HCT116 (cell line): Measurements from ENCODE around the gene KCNJ10. TPM values are rescaled to one million over a fixed set of nuclear protein-coding genes. Genes with fewer than 3 reads are reported as not detected.

ENCODE experiments used
- ATAC-seq: fragments of 200-7000 bp; cut with Tn5 transposase; 2 replicates; pipeline ENCODE4 v1.9.1; 2020; ENCODE audit warnings: mild to moderate bottlenecking, moderate library complexity
- BruUV-seq: library from RNA; stranded (reverse); fragments of 400-500 nt; replicated peaks from 2 replicates; lab custom pipeline; 2021; lab: Mats Ljungman, UMichigan
- CTCF ChIA-PET: fragments of 300-600 bp; sonication (Branson Sonifier 250); formaldehyde crosslinking; loops from one replicate; lab custom pipeline; 2021; ENCODE audit warnings: antibody characterized with exemption; lab: Charles Lee
- POLR2A ChIA-PET: fragments of 300-600, 350-600 bp; sonication (Branson Sonifier 250); formaldehyde crosslinking; loops from one replicate; lab custom pipeline; 2021; ENCODE audit warnings: antibody characterized with exemption; lab: Charles Lee
- RAD21 ChIA-PET, 2 experiments: fragments of 300-600 bp; sonication (Branson Sonifier 250); formaldehyde crosslinking; loops; one replicate each; lab custom pipeline; 2023; ENCODE audit warnings: low total read pairs in 2 of 2; ENCODE audit not compliant: uncharacterized antibody in 2 of 2, unreplicated experiment in 2 of 2, low non-redundant PET in 1 of 2; lab: Charles Lee
- DNase-seq: peaks from one replicate; pipeline ENCODE4 v3.0.0-alpha.2; 2010; ENCODE audit warnings: low read depth, low spot score
- H2AFZ ChIP-seq: fragments of 200-600 bp; shearing (Covaris generic), sonication (generic); 2 replicates; pipeline ENCODE4 v1.6.1; 2017; ENCODE audit warnings: low read depth, mixed run types, mixed read lengths, antibody characterized with exemption, low read length; ENCODE audit not compliant: poor library complexity, severe bottlenecking
- H3K27ac ChIP-seq: 2 replicates; pipeline ENCODE4 v1.5.1; 2012; ENCODE audit warnings: low read depth, low read length
- H3K27me3 ChIP-seq: fragments of 200-600 bp; sonication (generic); 2 replicates; pipeline ENCODE4 v1.6.1; 2016; ENCODE audit warnings: mixed run types, low read length, mixed read lengths; ENCODE audit not compliant: insufficient read depth
- H3K36me3 ChIP-seq, 2 experiments: fragments of 200-500 bp in 1 of 2; fragments of 200-600 bp in 1 of 2; sonication (Bioruptor generic) in 1 of 2; sonication (generic) in 1 of 2; 2 replicates each; pipeline versions ENCODE4 v1.5.1 to v1.6.1; 2014 to 2016; ENCODE audit warnings: low read length in 2 of 2, inconsistent platforms in 1 of 2, mixed read lengths in 1 of 2, mixed run types in 1 of 2; ENCODE audit not compliant: insufficient read depth in 2 of 2, control insufficient read depth in 1 of 2
- H3K4me1 ChIP-seq, 2 experiments: fragments of 200-600 bp in 1 of 2; sonication (generic) in 1 of 2; 2 replicates each; pipeline versions ENCODE4 v1.5.1 to v1.6.1; 2012 to 2017; ENCODE audit warnings: low read length in 2 of 2, inconsistent platforms in 1 of 2, mild to moderate bottlenecking in 1 of 2, mixed read lengths in 1 of 2, mixed run types in 1 of 2, moderate library complexity in 1 of 2; ENCODE audit not compliant: insufficient read depth in 2 of 2, control insufficient read depth in 1 of 2
- H3K4me2 ChIP-seq: fragments of 200-600 bp; sonication (generic); 2 replicates; pipeline ENCODE4 v1.6.1; 2017; ENCODE audit warnings: mixed run types, low read length, mixed read lengths
- H3K4me3 ChIP-seq, 2 experiments: fragments of 200-600 bp in 1 of 2; sonication (generic) in 1 of 2; replicated peaks in 1 of 2; 2 replicates each; pipeline ENCODE4 v1.5.1; 2011 to 2016; ENCODE audit warnings: low read length in 2 of 2, control low read depth in 1 of 2, low read depth in 1 of 2, mild to moderate bottlenecking in 1 of 2, mixed read lengths in 1 of 2, mixed run types in 1 of 2
- H3K79me2 ChIP-seq: fragments of 200-600 bp; sonication (generic); 2 replicates; pipeline ENCODE4 v1.6.1; 2017; ENCODE audit warnings: mild to moderate bottlenecking, mixed run types, low read length, moderate library complexity, mixed read lengths; ENCODE audit not compliant: insufficient read depth
- H3K9ac ChIP-seq: fragments of 200-600 bp; sonication (generic); 2 replicates; pipeline ENCODE4 v1.6.1; 2016; ENCODE audit warnings: low read length, mixed read lengths
- H3K9me2 ChIP-seq: fragments of 200-600 bp; sonication (generic), shearing (Covaris generic); 2 replicates; pipeline ENCODE4 v1.6.1; 2017; ENCODE audit warnings: mixed run types, mild to moderate bottlenecking, moderate library complexity; ENCODE audit not compliant: insufficient read depth
- H3K9me3 ChIP-seq, 2 experiments: fragments of 200-500 bp in 1 of 2; fragments of 200-600 bp in 1 of 2; sonication (Bioruptor generic) in 1 of 2; sonication (generic) in 1 of 2; 2 replicates each; pipeline ENCODE4 v1.6.1; 2014 to 2017; ENCODE audit warnings: low read length in 2 of 2, mixed read lengths in 2 of 2, inconsistent platforms in 1 of 2, low read depth in 1 of 2, mild to moderate bottlenecking in 1 of 2, mixed run types in 1 of 2, moderate library complexity in 1 of 2; ENCODE audit not compliant: control insufficient read depth in 1 of 2, insufficient read depth in 1 of 2
- H4K20me1 ChIP-seq: fragments of 200-600 bp; sonication (generic), shearing (Covaris generic); 2 replicates; pipeline ENCODE4 v1.6.1; 2017; ENCODE audit warnings: mixed run types, mild to moderate bottlenecking, moderate library complexity; ENCODE audit not compliant: insufficient read depth
- CBX3 ChIP-seq: IDR thresholded peaks from 2 replicates; pipeline ENCODE4 v1.6.1; 2012; ENCODE audit warnings: low read depth
- CEBPB ChIP-seq: IDR thresholded peaks from 2 replicates; pipeline ENCODE4 v1.6.1; 2012; ENCODE audit warnings: low read depth
- CTCF ChIP-seq, 3 experiments: fragments of 200-600 bp in 1 of 3; sonication (generic) in 1 of 3; IDR thresholded peaks in 2 of 3; conservative IDR thresholded peaks in 1 of 3; 2 replicates each; pipeline ENCODE4 v1.5.1; 2012 to 2017; ENCODE audit warnings: low read depth in 2 of 3, low read length in 2 of 3, antibody characterized with exemption in 1 of 3, borderline replicate concordance in 1 of 3, control low read depth in 1 of 3, mild to moderate bottlenecking in 1 of 3, mixed read lengths in 1 of 3, mixed run types in 1 of 3, moderate library complexity in 1 of 3; ENCODE audit not compliant: insufficient read depth in 1 of 3
- EGR1 ChIP-seq: IDR thresholded peaks from 2 replicates; pipeline ENCODE4 v1.6.1; 2012; ENCODE audit warnings: low read depth
- ELF1 ChIP-seq: IDR thresholded peaks from 2 replicates; pipeline ENCODE4 v1.6.1; 2012; ENCODE audit warnings: low read depth, borderline replicate concordance
- EZH2 ChIP-seq: fragments of 200-600 bp; sonication (generic); IDR thresholded peaks from 2 replicates; pipeline ENCODE4 v1.6.1; 2017; ENCODE audit warnings: antibody characterized with exemption, mixed run types
- EZH2phosphoT487 ChIP-seq: fragments of 200-600 bp; IDR thresholded peaks from 2 replicates; pipeline ENCODE4 v1.6.1; 2018; ENCODE audit warnings: antibody characterized with exemption, borderline replicate concordance
- JUND ChIP-seq: IDR thresholded peaks from 2 replicates; pipeline ENCODE4 v1.6.1; 2012
- POLR2A ChIP-seq: IDR thresholded peaks from 2 replicates; pipeline ENCODE4 v1.7.0; 2011; ENCODE audit warnings: borderline replicate concordance; ENCODE audit not compliant: insufficient read depth, insufficient read length; ENCODE audit errors: extremely low read depth
- POLR2AphosphoS5 ChIP-seq: IDR thresholded peaks from 2 replicates; pipeline ENCODE4 v1.6.1; 2011; ENCODE audit warnings: mild to moderate bottlenecking, low read depth, low read length, moderate library complexity
- SP1 ChIP-seq: IDR thresholded peaks from 2 replicates; pipeline ENCODE4 v1.6.1; 2012; ENCODE audit warnings: low read depth
- SRF ChIP-seq: IDR thresholded peaks from 2 replicates; pipeline ENCODE4 v1.6.1; 2012; ENCODE audit warnings: low read depth
- TCF7L2 ChIP-seq: IDR thresholded peaks from 2 replicates; pipeline ENCODE4 v1.7.0; 2011; ENCODE audit warnings: borderline replicate concordance, inconsistent platforms; ENCODE audit not compliant: insufficient read depth, insufficient read length; ENCODE audit errors: extremely low read depth
- YY1 ChIP-seq: IDR thresholded peaks from 2 replicates; pipeline ENCODE4 v1.6.1; 2011; ENCODE audit warnings: low read length, low read depth, moderate library complexity, mild to moderate bottlenecking; ENCODE audit not compliant: insufficient replicate concordance; ENCODE audit errors: extremely low read depth
- ZFX ChIP-seq: fragments of 450-650 bp; IDR thresholded peaks from 2 replicates; pipeline ENCODE4 v1.6.1; 2017
- intact Hi-C: fragments of 100-400 bp; cut with micrococcal nuclease; formaldehyde crosslinking; loops from 2 replicates; pipeline ENCODE4 v1.10.0; 2022
- total RNA-seq: library from RNA; stranded (reverse); gene quantifications from one replicate; pipeline ENCODE4 v1.2.1, GENCODE V29; 2021; ENCODE audit not compliant: unreplicated experiment

Gene KCNJ10
- total RNA-seq, 1 experiment from 2014 or later, result 0.57 TPM

DNA sequence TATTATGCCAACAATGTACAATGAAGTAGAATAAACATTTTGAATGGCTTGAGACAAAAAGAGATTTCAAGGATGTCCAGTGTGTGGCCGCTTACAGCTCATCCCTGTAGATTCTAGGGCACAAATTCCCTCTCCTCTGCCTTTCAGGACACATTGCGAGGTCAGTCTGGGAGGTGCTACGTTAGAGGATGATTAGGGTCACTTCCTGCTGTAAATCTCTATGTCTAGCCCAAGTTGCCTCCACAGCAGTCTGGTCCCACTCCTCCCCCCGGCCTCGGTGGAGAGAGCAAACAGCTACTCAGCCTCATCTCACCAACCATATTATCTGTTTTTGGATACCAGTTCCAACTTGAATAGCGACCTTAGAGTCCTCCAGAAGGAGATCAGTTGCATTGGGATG, 17.0 kb downstream of the KCNJ10 start:
- intact Hi-C loops, result no loop called here
- ATAC-seq (no peak), DNase-seq (no peak)
- POLR2A ChIA-PET, result no interaction called here
- H4K20me1 ChIP-seq, result no peaks in the 10 kb centered on the region
- peaks cover 23% of the 10 kb centered on the region for H3K27me3 ChIP-seq
- H3K4me1 ChIP-seq, result no peaks in the 10 kb centered on the region
- no peak overlapping the region for H3K27ac ChIP-seq
- H3K9ac ChIP-seq, result no peak overlapping the region
- no peak overlapping the region for H3K4me2 ChIP-seq
- H3K79me2 ChIP-seq, result no peaks in the 10 kb centered on the region
- H3K9me2 ChIP-seq, result no peaks in the 10 kb centered on the region
- H3K4me3 ChIP-seq, result no peak overlapping the region
- H2AFZ ChIP-seq, result no peak overlapping the region
- BruUV-seq, result no TSS peak
- RAD21 ChIA-PET, result interaction anchor here in 1 of 2 experiments (0.6 kb wide), 1 partner anchor 25 kb away, joined by 4 read pairs; no protein-coding TSS in a partner anchor
- no peaks in the 10 kb centered on the region for H3K9me3 ChIP-seq
- TF ChIP-seq CBX3 (no peak), EZH2phosphoT487 (no peak), CEBPB (no peak), EGR1 (no peak), EZH2 (no peak), ZFX (no peak), SP1 (no peak), POLR2AphosphoS5 (no peak), POLR2A (no peak), SRF (no peak), JUND (no peak), CTCF (IDR thresholded peaks at IDR 0.05 in 2 of 3, conservative IDR thresholded peaks at IDR 0.05 in 1 of 3; ENCODE audit: borderline replicate concordance in 1 of 3, insufficient read depth in 1 of 3, low read depth in 2 of 3, low read length in 2 of 3) (no peak), TCF7L2 (no peak), ELF1 (no peak), YY1 (no peak)
- no peaks in the 10 kb centered on the region for H3K36me3 ChIP-seq
- CTCF ChIA-PET, result interaction anchor here (1.7 kb wide), 1 partner anchor 33 kb away, joined by 5 read pairs; no protein-coding TSS in a partner anchor
